ENCODE measurements around the gene CEACAM3. TPM values are rescaled to one million over a fixed set of nuclear protein-coding genes. Genes with fewer than 3 reads are reported as not detected.

CEACAM3 gene
- total and polyA plus RNA-seq, 2 donors from 2014 or later, result 0.69 TPM; not detected in 1

DNA sequence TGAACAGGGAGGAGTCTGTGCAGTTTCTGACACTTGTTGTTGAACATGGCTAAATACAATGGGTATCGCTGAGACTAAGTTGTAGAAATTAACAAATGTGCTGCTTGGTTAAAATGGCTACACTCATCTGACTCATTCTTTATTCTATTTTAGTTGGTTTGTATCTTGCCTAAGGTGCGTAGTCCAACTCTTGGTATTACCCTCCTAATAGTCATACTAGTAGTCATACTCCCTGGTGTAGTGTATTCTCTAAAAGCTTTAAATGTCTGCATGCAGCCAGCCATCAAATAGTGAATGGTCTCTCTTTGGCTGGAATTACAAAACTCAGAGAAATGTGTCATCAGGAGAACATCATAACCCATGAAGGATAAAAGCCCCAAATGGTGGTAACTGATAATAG is 25.0 kb upstream of the CEACAM3 start:
- no peaks in the 10 kb centered on the region for H3K4me1 ChIP-seq (ENCODE audit: control insufficient read depth in 2 of 3, insufficient read depth in 2 of 3, low read depth in 1 of 3, low read length in 3 of 3)
- TF ChIP-seq CTCF (IDR thresholded peaks at IDR 0.05; ENCODE audit: borderline replicate concordance, extremely low read depth, insufficient read depth), result no peak
- no peak overlapping the region for H3K9ac ChIP-seq (ENCODE audit: low read length in 3 of 3)
- intact Hi-C loops (cut with DNase I), result no loop called here
- DNase-seq (no peak), FAIRE-seq (no peak)
- no peaks in the 10 kb centered on the region for H3K9me3 ChIP-seq (ENCODE audit: control insufficient read depth in 2 of 3, insufficient read depth in 1 of 3, low read length in 3 of 3)
- H3K27ac ChIP-seq (ENCODE audit: low read depth in 2 of 2, low read length in 2 of 2), result no peak overlapping the region
- no peak overlapping the region for H3K4me3 ChIP-seq (ENCODE audit: low read length in 3 of 3)
- no peaks in the 10 kb centered on the region for H3K36me3 ChIP-seq (ENCODE audit: control insufficient read depth in 2 of 3, insufficient read depth in 3 of 3, low read length in 3 of 3)
- no peaks in the 10 kb centered on the region for H3K27me3 ChIP-seq (ENCODE audit: control insufficient read depth, insufficient read depth, low read length)

GRCh38 chr19:41774515-41774980 is 21.8 kb upstream of the CEACAM3 start:
- Histone ChIP-seq H3K27ac (ENCODE audit: low read depth in 2 of 2, low read length in 2 of 2) (no peak overlapping the region), H3K9ac (ENCODE audit: low read length in 3 of 3) (no peak overlapping the region), H3K36me3 (ENCODE audit: control insufficient read depth in 2 of 3, insufficient read depth in 3 of 3, low read length in 3 of 3) (no peaks in the 10 kb centered on the region), H3K4me3 (ENCODE audit: low read length in 3 of 3) (no peak overlapping the region), H3K9me3 (ENCODE audit: control insufficient read depth in 2 of 3, insufficient read depth in 1 of 3, low read length in 3 of 3) (no peaks in the 10 kb centered on the region), H3K4me1 (ENCODE audit: control insufficient read depth in 2 of 3, insufficient read depth in 2 of 3, low read depth in 1 of 3, low read length in 3 of 3) (no peaks in the 10 kb centered on the region), H3K27me3 (ENCODE audit: control insufficient read depth, insufficient read depth, low read length) (no peaks in the 10 kb centered on the region)
- no peak for DNase-seq
- no peak for FAIRE-seq
- intact Hi-C loops (cut with DNase I), result no loop called here
- TF ChIP-seq CTCF (IDR thresholded peaks at IDR 0.05; ENCODE audit: borderline replicate concordance, extremely low read depth, insufficient read depth), result no peak

DNA sequence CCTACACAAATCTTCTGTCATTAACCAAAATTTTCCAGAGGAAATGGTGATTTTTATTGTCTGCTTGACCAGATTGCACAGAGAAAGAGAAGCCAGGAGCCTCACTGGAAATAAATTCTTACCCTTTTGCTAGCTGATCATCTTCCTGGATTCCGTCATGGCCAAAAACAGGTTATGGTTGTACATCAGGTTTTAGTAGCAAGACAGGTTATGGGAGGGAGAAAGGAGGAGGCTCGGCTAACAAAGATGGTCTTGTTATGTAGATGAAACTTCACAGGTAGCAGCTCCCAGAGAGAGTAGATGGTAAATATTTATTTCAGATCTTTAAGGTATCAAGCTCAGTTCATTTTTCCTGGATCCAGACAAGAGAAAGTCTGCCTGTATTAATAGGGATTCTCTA is 19.7 kb upstream of the CEACAM3 start:
- H3K36me3 ChIP-seq (ENCODE audit: control insufficient read depth in 2 of 3, insufficient read depth in 3 of 3, low read length in 3 of 3), result no peaks in the 10 kb centered on the region
- DNase-seq, result no peak
- TF ChIP-seq CTCF (IDR thresholded peaks at IDR 0.05; ENCODE audit: borderline replicate concordance, extremely low read depth, insufficient read depth), result no peak
- no peak overlapping the region for H3K27ac ChIP-seq (ENCODE audit: low read depth in 2 of 2, low read length in 2 of 2)
- H3K9ac ChIP-seq (ENCODE audit: low read length in 3 of 3), result no peak overlapping the region
- no peak overlapping the region for H3K4me3 ChIP-seq (ENCODE audit: low read length in 3 of 3)
- no peaks in the 10 kb centered on the region for H3K9me3 ChIP-seq (ENCODE audit: control insufficient read depth in 2 of 3, insufficient read depth in 1 of 3, low read length in 3 of 3)
- intact Hi-C loops (cut with DNase I), result no loop called here
- FAIRE-seq, result no peak
- no peaks in the 10 kb centered on the region for H3K27me3 ChIP-seq (ENCODE audit: control insufficient read depth, insufficient read depth, low read length)
- no peaks in the 10 kb centered on the region for H3K4me1 ChIP-seq (ENCODE audit: control insufficient read depth in 2 of 3, insufficient read depth in 2 of 3, low read depth in 1 of 3, low read length in 3 of 3)

- intact Hi-C loops (cut with DNase I), result no loop called here
- H3K36me3 ChIP-seq (ENCODE audit: control insufficient read depth in 2 of 3, insufficient read depth in 3 of 3, low read length in 3 of 3), result no peaks in the 10 kb centered on the region
- no peak overlapping the region for H3K9ac ChIP-seq (ENCODE audit: low read length in 3 of 3)
- peaks cover 4% of the 10 kb centered on the region for H3K27me3 ChIP-seq (ENCODE audit: control insufficient read depth, insufficient read depth, low read length)
- no peaks in the 10 kb centered on the region for H3K4me1 ChIP-seq (ENCODE audit: control insufficient read depth in 2 of 3, insufficient read depth in 2 of 3, low read depth in 1 of 3, low read length in 3 of 3)
- TF ChIP-seq CTCF (IDR thresholded peaks at IDR 0.05; ENCODE audit: borderline replicate concordance, extremely low read depth, insufficient read depth), result no peak
- no peak overlapping the region for H3K4me3 ChIP-seq (ENCODE audit: low read length in 3 of 3)
- no peak for FAIRE-seq
- no peak overlapping the region for H3K27ac ChIP-seq (ENCODE audit: low read depth in 2 of 2, low read length in 2 of 2)
- H3K9me3 ChIP-seq (ENCODE audit: control insufficient read depth in 2 of 3, insufficient read depth in 1 of 3, low read length in 3 of 3), result no peaks in the 10 kb centered on the region
- DNase-seq, result no peak
Observed at GRCh38 chr19:41783612-41784011, 12.8 kb upstream of the CEACAM3 start.

Measured in kidney (tissue), 14 donors.